Central memory CD8-positive, alpha-beta T cell (primary cell): Measurements from ENCODE around the gene SNRPB2.

Source experiments
- ATAC-seq: fragments of 150-1000 bp; cut with Tn5 transposase; replicated peaks from 2 replicates; pipeline ENCODE4 v1.10.0; 2022; ENCODE audit warnings: mild to moderate bottlenecking, moderate FRiP score, moderate number of reproducible peaks; ENCODE audit not compliant: poor library complexity, severe bottlenecking; ENCODE audit errors: extremely low read depth
- DNase-seq, 2 donors: peaks; one replicate each; pipeline ENCODE4 v3.0.0; 2021; ENCODE audit warnings: low spot score in 2 of 2
- H3K27ac Mint-ChIP-seq: one replicate; pipeline ENCODE4 v1.8.0; 2022; ENCODE audit warnings: low read depth, mild to moderate bottlenecking, moderate library complexity, mixed read lengths
- H3K27me3 Mint-ChIP-seq: one replicate; pipeline ENCODE4 v1.8.0; 2022; ENCODE audit warnings: mixed read lengths
- H3K36me3 Mint-ChIP-seq: one replicate; pipeline ENCODE4 v1.8.0; 2022; ENCODE audit warnings: mild to moderate bottlenecking, moderate library complexity, mixed read lengths; ENCODE audit not compliant: insufficient read depth
- H3K4me1 Mint-ChIP-seq: one replicate; pipeline ENCODE4 v1.8.0; 2022; ENCODE audit warnings: mixed read lengths
- H3K4me3 Mint-ChIP-seq: one replicate; pipeline ENCODE4 v1.8.0; 2022; ENCODE audit warnings: mild to moderate bottlenecking, moderate library complexity, mixed read lengths
- H3K9me3 Mint-ChIP-seq: one replicate; pipeline ENCODE4 v1.8.0; 2022; ENCODE audit warnings: mixed read lengths

Gene SNRPB2

GRCh38 chr20:16744178-16744807 lies 14.5 kb downstream of the SNRPB2 start:
- H3K36me3 Mint-ChIP-seq = peaks cover 21% of the 10 kb centered on the region

DNA sequence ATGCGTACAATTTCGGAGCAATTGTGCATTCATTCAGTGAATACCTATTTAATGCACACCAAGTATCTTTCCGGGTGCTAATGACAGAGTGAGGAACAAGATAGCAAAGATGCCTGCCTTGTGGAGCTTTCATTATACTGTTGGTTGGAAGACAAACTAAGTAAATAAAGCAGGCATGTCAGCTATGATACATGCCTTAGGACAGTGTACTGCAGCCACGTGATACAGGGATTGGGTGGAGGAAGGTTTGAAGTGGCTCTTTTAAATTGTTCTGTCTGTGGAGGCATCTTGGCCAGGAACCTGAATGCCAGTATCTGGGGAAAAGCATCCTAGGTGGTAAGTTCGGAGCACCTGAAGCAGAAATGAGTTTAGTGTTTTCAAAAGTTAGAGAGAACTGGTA lies 15.4 kb downstream of the SNRPB2 start:
- no peaks in the 10 kb centered on the region for H3K9me3 Mint-ChIP-seq
- peaks cover 12% of the 10 kb centered on the region for H3K36me3 Mint-ChIP-seq
- peaks cover 4% of the 10 kb centered on the region for H3K4me1 Mint-ChIP-seq
- peaks cover under 1% of the 10 kb centered on the region for H3K27me3 Mint-ChIP-seq
- no peak overlapping the region for H3K27ac Mint-ChIP-seq
- H3K4me3 Mint-ChIP-seq = no peak overlapping the region
- no peak for ATAC-seq
- DNase-seq = no peak

More at GRCh38 chr20:16744178-16744807, 14.5 kb downstream of the SNRPB2 start:
- H3K9me3 Mint-ChIP-seq = no peaks in the 10 kb centered on the region
- no peak overlapping the region for H3K27ac Mint-ChIP-seq
- H3K4me3 Mint-ChIP-seq = no peak overlapping the region
- DNase-seq (no peak), ATAC-seq (no peak)
- no peaks in the 10 kb centered on the region for H3K4me1 Mint-ChIP-seq
- H3K27me3 Mint-ChIP-seq = no peaks in the 10 kb centered on the region

GRCh38 chr20:16747291-16747811 lies 17.5 kb downstream of the SNRPB2 start:
- Mint-ChIP-seq H3K4me3 (no peak overlapping the region), H3K27ac (no peak overlapping the region), H3K9me3 (no peaks in the 10 kb centered on the region), H3K27me3 (peaks cover 10% of the 10 kb centered on the region), H3K36me3 (no peaks in the 10 kb centered on the region), H3K4me1 (peaks cover 4% of the 10 kb centered on the region)
- no peak for ATAC-seq
- no peak for DNase-seq

DNA sequence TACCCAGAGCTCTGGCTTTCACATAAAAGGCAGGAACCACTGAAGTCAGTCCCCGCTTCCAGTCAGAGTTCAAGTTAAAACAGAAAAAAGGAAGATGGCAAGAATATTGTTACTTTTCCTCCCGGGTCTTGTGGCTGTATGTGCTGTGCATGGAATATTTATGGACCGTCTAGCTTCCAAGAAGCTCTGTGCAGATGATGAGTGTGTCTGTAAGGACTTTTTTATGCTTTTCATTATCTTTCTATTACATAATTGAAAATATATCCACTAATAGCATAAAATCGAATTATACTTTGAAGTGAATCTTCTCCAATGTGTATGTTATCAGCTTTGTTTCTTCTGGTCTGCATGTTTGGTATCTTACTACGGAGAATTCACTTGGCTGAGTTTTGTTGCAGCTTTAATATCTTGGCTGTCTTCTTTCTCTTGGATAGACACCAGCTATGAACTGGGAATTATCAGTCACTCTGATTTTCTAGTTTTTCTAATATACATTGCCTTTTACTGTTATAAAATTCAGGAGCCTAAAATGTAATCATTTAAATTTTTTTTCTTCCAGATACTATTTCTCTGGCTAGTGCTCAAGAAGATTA lies 18.6 kb downstream of the SNRPB2 start, which contains the start of gene OTOR:
Gene OTOR, plus strand, starts transcription at position 51 of the 593 bp plus-strand sequence. Its CDS starts 44 bp downstream, at position 95.
- peaks cover 10% of the 10 kb centered on the region for H3K27me3 Mint-ChIP-seq
- DNase-seq (no peak), ATAC-seq (no peak)
- peaks cover 4% of the 10 kb centered on the region for H3K4me1 Mint-ChIP-seq
- no peaks in the 10 kb centered on the region for H3K36me3 Mint-ChIP-seq
- no peaks in the 10 kb centered on the region for H3K9me3 Mint-ChIP-seq
- no peak within 1 kb of the TSS for H3K27ac Mint-ChIP-seq
- no peak within 1 kb of the TSS for H3K4me3 Mint-ChIP-seq

GRCh38 chr20:16749573-16749972 lies 19.7 kb downstream of the SNRPB2 start:
- Mint-ChIP-seq H3K36me3 (no peaks in the 10 kb centered on the region), H3K27me3 (peaks cover 10% of the 10 kb centered on the region), H3K4me1 (peaks cover 4% of the 10 kb centered on the region), H3K9me3 (no peaks in the 10 kb centered on the region), H3K4me3 (no peak overlapping the region), H3K27ac (no peak overlapping the region)
- ATAC-seq = no peak
- no peak for DNase-seq

DNA sequence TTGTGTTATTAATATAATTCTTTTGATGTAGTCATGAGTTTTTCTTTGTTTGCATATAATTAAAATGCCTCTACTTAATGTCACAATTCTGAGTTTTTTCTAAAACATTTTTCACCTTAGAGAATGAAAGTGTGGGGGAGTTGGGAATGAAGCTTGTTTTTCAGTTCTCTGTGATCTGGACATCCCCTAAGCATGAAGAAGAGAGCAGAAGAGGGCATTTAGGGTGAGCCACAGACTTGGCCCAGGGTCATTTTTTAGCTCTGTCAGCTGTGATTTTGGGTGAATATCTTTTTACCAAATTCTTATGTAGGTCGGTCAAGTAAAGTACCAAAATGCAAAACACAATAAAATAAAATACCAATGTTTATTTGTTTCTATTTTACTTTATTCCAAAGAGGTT lies 22.3 kb downstream of the SNRPB2 start:
- ATAC-seq = no peak
- no peak for DNase-seq
- H3K27me3 Mint-ChIP-seq = peaks cover 10% of the 10 kb centered on the region
- no peaks in the 10 kb centered on the region for H3K36me3 Mint-ChIP-seq
- H3K4me3 Mint-ChIP-seq = no peak overlapping the region
- H3K27ac Mint-ChIP-seq = no peak overlapping the region
- H3K9me3 Mint-ChIP-seq = no peaks in the 10 kb centered on the region
- peaks cover 4% of the 10 kb centered on the region for H3K4me1 Mint-ChIP-seq

DNA sequence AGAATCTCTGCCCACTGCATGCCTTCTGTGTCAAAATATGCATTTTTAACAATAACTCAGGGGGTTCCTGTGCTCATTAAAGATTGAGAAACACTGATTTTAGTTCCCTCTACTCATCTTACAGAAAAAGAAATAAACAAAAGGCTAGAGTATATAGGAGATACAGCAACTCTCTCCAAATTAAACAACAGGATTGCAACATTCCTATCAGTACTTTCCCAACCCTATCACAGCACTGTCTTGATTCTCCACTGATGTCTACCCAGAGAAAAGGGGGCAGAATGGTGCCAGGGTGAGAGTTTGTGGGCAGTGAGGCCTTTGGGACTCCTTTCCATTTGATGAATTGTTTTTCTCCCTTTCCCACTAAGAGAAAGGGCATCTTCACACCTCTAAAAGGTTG lies 23.1 kb downstream of the SNRPB2 start:
- H3K4me3 Mint-ChIP-seq = no peak overlapping the region
- ATAC-seq (no peak), DNase-seq (no peak)
- H3K9me3 Mint-ChIP-seq = no peaks in the 10 kb centered on the region
- H3K27me3 Mint-ChIP-seq = peaks cover 10% of the 10 kb centered on the region
- peaks cover 4% of the 10 kb centered on the region for H3K4me1 Mint-ChIP-seq
- no peaks in the 10 kb centered on the region for H3K36me3 Mint-ChIP-seq
- H3K27ac Mint-ChIP-seq = no peak overlapping the region

DNA sequence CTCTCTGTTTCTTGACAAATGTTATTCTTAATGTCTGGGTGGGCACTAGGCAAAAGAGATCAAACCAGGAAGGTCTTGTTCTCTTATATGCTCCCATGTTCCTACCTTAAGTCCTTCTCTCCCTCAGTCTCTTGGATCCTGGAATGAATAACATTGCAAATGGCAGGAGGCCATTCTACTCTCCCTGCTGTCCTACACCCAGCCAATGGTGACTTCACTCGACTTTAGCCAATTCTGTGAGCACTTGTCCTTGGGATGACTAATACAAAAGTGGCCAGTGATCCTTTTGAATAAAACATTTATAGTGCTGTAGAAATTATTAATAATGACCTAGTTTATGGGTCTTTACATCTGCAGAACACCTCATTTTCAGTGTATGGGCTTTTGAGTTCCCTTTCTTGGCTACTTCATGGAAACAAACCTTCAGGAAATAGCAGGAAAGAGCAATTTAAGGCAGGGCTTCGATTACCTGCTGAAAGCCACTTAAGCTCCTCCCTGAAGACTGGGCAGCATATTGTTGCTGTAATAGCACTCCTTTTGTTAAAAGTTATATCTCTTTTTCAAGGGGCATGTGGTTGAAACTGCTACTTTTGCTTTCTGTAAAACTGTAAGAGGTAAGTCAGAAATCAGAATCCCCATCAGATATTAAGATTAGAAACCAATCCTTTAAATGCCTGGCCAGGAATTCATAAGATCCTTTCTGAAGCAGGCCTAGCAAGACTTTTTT lies 28.8 kb downstream of the SNRPB2 start:
- no peak overlapping the region for H3K27ac Mint-ChIP-seq
- no peaks in the 10 kb centered on the region for H3K9me3 Mint-ChIP-seq
- no peak for DNase-seq
- peaks cover 10% of the 10 kb centered on the region for H3K27me3 Mint-ChIP-seq
- H3K36me3 Mint-ChIP-seq = no peaks in the 10 kb centered on the region
- no peak for ATAC-seq
- no peaks in the 10 kb centered on the region for H3K4me1 Mint-ChIP-seq
- no peak overlapping the region for H3K4me3 Mint-ChIP-seq

DNA sequence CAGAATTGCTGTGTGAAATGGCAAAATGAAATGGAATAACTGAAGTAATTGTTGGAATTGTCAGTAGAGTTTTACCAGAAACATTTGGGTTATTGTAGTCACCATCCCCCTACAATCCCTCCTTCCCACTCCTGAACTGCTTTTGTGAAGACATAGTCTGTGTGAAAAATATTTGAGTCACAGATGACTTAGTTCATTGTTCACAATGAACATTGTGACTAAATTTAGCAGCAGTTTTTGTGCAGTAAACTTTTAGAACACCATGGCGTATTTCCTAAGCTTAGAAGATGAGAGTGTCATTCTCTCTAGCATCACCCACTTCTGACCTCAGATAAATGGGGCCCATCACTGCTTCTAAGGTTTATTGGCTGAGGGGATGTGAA lies 29.3 kb downstream of the SNRPB2 start:
- DNase-seq (no peak), ATAC-seq (no peak)
- H3K4me1 Mint-ChIP-seq = no peaks in the 10 kb centered on the region
- no peak overlapping the region for H3K4me3 Mint-ChIP-seq
- H3K27me3 Mint-ChIP-seq = peaks cover 16% of the 10 kb centered on the region
- no peak overlapping the region for H3K27ac Mint-ChIP-seq
- H3K9me3 Mint-ChIP-seq = no peaks in the 10 kb centered on the region
- H3K36me3 Mint-ChIP-seq = no peaks in the 10 kb centered on the region

DNA sequence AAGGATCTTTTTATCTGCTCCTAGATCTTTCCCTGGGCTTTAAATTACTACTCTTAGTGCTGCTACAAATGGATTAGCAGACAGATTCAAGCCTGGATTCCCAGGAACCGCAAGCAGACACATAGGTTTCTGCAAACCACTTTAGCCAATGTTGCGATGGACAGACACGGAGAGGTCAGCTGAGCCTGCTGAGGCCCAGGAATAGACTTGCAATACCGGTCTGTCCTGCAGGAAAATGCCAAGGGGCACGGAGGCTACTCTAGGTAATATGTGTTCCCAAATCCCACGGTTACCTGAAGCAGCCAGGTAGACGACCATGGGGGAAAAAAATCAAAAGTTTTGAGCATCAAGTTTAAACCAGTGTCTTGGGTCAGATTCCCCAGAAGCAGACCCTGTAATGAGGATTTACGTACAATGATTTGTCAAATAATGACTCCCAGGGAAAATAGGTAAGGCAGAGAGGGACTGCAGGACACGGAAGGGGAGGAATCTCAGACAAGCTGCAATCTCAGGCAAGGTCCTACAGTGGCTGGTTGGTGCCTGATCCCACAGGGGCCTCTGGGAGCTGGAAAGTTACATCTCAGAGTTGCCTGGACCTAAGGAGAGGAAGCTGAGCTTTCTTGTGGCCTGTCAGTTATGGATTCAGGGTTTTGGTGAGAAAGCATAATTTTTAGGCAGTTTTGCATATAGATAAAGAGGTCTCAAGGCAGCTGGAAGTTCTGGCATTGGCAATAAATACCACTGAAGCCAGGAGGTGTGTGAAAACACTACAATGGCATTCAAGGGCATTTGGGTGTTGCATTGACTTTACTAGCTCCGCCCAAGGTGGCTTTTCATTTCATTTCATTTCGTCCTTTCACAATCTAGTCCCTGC lies 30.8 kb downstream of the SNRPB2 start:
- DNase-seq = no peak
- H3K27me3 Mint-ChIP-seq = peaks cover 29% of the 10 kb centered on the region
- ATAC-seq = no peak

GRCh38 chr20:16761305-16761829 lies 31.5 kb downstream of the SNRPB2 start:
- DNase-seq = peak; percentile 24 to 32
- ATAC-seq = peak; percentile 56
- no peaks in the 10 kb centered on the region for H3K4me1 Mint-ChIP-seq
- H3K9me3 Mint-ChIP-seq = no peaks in the 10 kb centered on the region
- no peak overlapping the region for H3K4me3 Mint-ChIP-seq
- no peak overlapping the region for H3K27ac Mint-ChIP-seq
- H3K27me3 Mint-ChIP-seq = peaks cover 36% of the 10 kb centered on the region
- no peaks in the 10 kb centered on the region for H3K36me3 Mint-ChIP-seq

More for the DNA sequence above, 30.8 kb downstream of the SNRPB2 start:
- Mint-ChIP-seq H3K36me3 (no peaks in the 10 kb centered on the region), H3K27ac (no peak overlapping the region), H3K4me1 (no peaks in the 10 kb centered on the region), H3K4me3 (no peak overlapping the region), H3K9me3 (no peaks in the 10 kb centered on the region)

DNA sequence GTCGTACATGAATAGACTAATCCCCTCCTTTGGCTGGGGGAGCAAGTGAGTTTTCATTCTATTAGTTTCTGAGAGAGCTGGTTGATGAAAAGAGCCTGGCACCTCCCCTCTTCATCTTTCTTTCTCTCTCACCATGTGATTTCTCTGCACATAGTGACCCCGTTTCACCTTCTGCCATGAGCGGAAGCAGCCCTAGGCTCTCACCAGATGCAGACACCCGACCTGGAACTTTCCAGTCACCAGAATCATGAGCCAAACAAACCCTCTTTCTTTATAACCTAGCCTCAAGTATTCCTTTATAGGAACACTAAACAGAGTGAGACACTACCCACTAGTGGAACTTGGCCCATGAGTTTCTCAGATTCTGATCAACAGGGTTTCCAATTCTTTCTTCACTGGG lies 34.7 kb downstream of the SNRPB2 start:
- Mint-ChIP-seq H3K4me3 (no peak overlapping the region), H3K27ac (no peak overlapping the region), H3K4me1 (no peaks in the 10 kb centered on the region), H3K36me3 (no peaks in the 10 kb centered on the region), H3K27me3 (peaks cover 44% of the 10 kb centered on the region), H3K9me3 (no peaks in the 10 kb centered on the region)
- DNase-seq (no peak), ATAC-seq (no peak)
